ENCODE results near the gene SLC4A5.

SLC4A5 gene

DNA sequence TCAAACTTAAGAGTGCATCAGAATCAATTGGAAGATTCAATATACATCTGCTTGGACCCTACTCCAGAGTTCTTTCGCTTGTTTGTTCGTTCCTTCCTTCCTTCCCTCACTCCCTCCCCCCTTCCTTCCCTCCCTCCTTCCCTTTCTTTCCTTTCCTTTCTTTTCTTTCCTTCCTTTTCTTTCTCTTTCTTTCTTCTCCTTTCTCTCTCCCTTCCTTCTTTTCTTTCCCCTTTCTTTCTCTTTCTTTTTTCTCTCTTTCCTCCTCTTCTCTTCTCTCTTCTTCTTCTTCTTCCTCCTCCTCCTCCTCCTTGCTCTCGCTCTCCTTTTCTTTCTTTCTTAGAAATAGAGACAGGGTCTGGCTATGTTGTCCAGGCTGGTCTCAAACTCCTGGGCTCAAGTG lies 98.9 kb downstream of the SLC4A5 start:
- Histone ChIP-seq H3K9me3 (ENCODE audit: control insufficient read depth, insufficient read depth, low read length) (no peaks in the 10 kb centered on the region), H3K4me1 (ENCODE audit: control insufficient read depth, low read length) (no peaks in the 10 kb centered on the region), H3K9me2 (replicated peaks; ENCODE audit: control insufficient read depth, low read length) (no peaks in the 10 kb centered on the region), H3F3A (ENCODE audit: control insufficient read depth, insufficient read depth) (no peaks in the 10 kb centered on the region), H3K4me2 (ENCODE audit: low read length) (no peak overlapping the region), H3K36me3 (ENCODE audit: control insufficient read depth, low read length) (no peaks in the 10 kb centered on the region), H4K20me1 (ENCODE audit: control insufficient read depth, insufficient read depth, low read depth, low read length) (no peaks in the 10 kb centered on the region), H3K27ac (ENCODE audit: low read depth, low read length) (no peak overlapping the region), H3K79me2 (ENCODE audit: control insufficient read depth, low read length) (no peaks in the 10 kb centered on the region), H3K27me3 (ENCODE audit: control insufficient read depth, low read length) (no peaks in the 10 kb centered on the region), H3K4me3 (ENCODE audit: low read length) (no peak overlapping the region)
- TF ChIP-seq EZH2phosphoT487 (IDR thresholded peaks at IDR 0.05; ENCODE audit: borderline replicate concordance, low read length): no peak
- TF ChIP-seq, protein P1, sequence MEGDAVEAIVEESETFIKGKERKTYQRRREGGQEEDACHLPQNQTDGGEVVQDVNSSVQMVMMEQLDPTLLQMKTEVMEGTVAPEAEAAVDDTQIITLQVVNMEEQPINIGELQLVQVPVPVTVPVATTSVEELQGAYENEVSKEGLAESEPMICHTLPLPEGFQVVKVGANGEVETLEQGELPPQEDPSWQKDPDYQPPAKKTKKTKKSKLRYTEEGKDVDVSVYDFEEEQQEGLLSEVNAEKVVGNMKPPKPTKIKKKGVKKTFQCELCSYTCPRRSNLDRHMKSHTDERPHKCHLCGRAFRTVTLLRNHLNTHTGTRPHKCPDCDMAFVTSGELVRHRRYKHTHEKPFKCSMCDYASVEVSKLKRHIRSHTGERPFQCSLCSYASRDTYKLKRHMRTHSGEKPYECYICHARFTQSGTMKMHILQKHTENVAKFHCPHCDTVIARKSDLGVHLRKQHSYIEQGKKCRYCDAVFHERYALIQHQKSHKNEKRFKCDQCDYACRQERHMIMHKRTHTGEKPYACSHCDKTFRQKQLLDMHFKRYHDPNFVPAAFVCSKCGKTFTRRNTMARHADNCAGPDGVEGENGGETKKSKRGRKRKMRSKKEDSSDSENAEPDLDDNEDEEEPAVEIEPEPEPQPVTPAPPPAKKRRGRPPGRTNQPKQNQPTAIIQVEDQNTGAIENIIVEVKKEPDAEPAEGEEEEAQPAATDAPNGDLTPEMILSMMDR (IDR thresholded peaks at IDR 0.05; ENCODE audit: low read depth, low read length, poor library complexity, severe bottlenecking): no peak

DNA sequence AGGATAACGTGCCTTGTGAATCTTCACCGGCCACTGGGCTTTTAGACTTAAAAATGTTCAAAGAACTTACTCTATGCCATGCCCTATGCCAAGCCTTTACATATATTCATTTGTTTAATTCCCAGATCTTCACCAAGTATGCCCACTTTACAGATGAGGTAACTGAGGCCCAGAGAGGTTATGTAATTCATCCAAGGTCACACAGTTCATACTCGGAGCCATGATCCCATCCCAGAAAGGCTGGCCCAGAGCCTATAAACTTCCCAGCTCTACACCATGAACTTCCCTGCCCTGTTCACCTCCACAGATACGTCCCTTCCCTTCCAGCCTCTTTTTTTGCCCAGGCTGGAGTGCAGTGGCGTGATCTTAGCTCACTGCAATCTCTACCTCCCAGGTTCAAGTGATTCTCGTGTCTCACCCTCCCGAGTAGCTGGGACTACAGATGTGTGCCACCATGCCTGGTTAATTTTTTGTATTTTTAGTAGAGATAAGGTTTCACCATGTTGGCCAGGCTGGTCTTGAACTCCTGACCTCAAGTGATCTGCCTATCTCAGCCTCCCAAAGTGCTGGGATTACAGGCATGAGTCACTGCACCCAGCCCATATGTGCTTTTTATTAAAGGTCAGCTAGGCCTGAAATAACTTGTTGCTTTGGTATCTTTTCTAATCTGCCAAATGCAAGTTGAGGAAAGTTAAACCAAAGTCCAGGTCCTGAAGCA lies 100.7 kb downstream of the SLC4A5 start:
- no peaks in the 10 kb centered on the region for H3K9me3 ChIP-seq (ENCODE audit: control insufficient read depth, insufficient read depth, low read length)
- no peaks in the 10 kb centered on the region for H3K27me3 ChIP-seq (ENCODE audit: control insufficient read depth, low read length)
- no peaks in the 10 kb centered on the region for H3K36me3 ChIP-seq (ENCODE audit: control insufficient read depth, low read length)
- no peak for TF ChIP-seq EZH2phosphoT487 (IDR thresholded peaks at IDR 0.05; ENCODE audit: borderline replicate concordance, low read length)
- TF ChIP-seq, protein P1 (IDR thresholded peaks at IDR 0.05; ENCODE audit: low read depth, low read length, poor library complexity, severe bottlenecking): no peak
- H3K4me1 ChIP-seq (ENCODE audit: control insufficient read depth, low read length): no peaks in the 10 kb centered on the region
- H3K79me2 ChIP-seq (ENCODE audit: control insufficient read depth, low read length): no peaks in the 10 kb centered on the region
- H3K9me2 ChIP-seq (replicated peaks; ENCODE audit: control insufficient read depth, low read length): no peaks in the 10 kb centered on the region
- no peak overlapping the region for H3K4me3 ChIP-seq (ENCODE audit: low read length)
- no peak overlapping the region for H3K27ac ChIP-seq (ENCODE audit: low read depth, low read length)
- no peaks in the 10 kb centered on the region for H4K20me1 ChIP-seq (ENCODE audit: control insufficient read depth, insufficient read depth, low read depth, low read length)
- H3K4me2 ChIP-seq (ENCODE audit: low read length): no peak overlapping the region
- no peaks in the 10 kb centered on the region for H3F3A ChIP-seq (ENCODE audit: control insufficient read depth, insufficient read depth)

DNA sequence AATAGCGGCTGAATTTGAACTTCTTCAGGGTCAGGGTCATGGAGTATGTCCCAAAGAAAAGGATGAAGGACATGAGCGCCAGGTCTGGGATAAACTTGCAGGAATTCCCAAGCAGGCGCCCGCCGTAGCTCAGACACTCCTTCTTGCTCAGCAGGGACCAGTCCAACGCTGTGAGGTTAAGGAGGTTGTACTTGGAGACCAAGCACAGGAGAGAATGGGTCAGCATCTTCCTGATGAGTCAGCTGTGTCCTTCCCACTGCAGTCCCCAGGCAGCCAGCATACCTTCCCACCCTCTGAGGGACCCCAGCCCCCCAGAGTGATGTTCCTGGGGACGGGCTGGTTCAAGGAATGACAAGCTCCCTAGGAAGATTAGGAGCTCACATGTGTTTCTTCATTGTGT lies 103.9 kb downstream of the SLC4A5 start:
- Histone ChIP-seq H4K20me1 (ENCODE audit: control insufficient read depth, insufficient read depth, low read depth, low read length) (no peaks in the 10 kb centered on the region), H3K4me1 (ENCODE audit: control insufficient read depth, low read length) (no peaks in the 10 kb centered on the region), H3K36me3 (ENCODE audit: control insufficient read depth, low read length) (no peaks in the 10 kb centered on the region), H3K27me3 (ENCODE audit: control insufficient read depth, low read length) (peaks cover 7% of the 10 kb centered on the region; the same call in 1 of the 2 replicates), H3K9me2 (replicated peaks; ENCODE audit: control insufficient read depth, low read length) (no peaks in the 10 kb centered on the region), H3F3A (ENCODE audit: control insufficient read depth, insufficient read depth) (no peaks in the 10 kb centered on the region), H3K79me2 (ENCODE audit: control insufficient read depth, low read length) (no peaks in the 10 kb centered on the region), H3K27ac (ENCODE audit: low read depth, low read length) (no peak overlapping the region), H3K4me2 (ENCODE audit: low read length) (no peak overlapping the region), H3K9me3 (ENCODE audit: control insufficient read depth, insufficient read depth, low read length) (no peaks in the 10 kb centered on the region), H3K4me3 (ENCODE audit: low read length) (no peak overlapping the region)
- no peak for TF ChIP-seq EZH2phosphoT487 (IDR thresholded peaks at IDR 0.05; ENCODE audit: borderline replicate concordance, low read length)
- TF ChIP-seq, protein P1 (IDR thresholded peaks at IDR 0.05; ENCODE audit: low read depth, low read length, poor library complexity, severe bottlenecking): no peak

Data from DOHH2 (cell line).